ENCODE measurements around the gene ADD1. TPM values are rescaled to one million over a fixed set of nuclear protein-coding genes. Genes with fewer than 3 reads are reported as not detected.

Gene ADD1
- polyA plus RNA-seq, 3 donors: 76.1 to 122 (median 103) TPM

DNA sequence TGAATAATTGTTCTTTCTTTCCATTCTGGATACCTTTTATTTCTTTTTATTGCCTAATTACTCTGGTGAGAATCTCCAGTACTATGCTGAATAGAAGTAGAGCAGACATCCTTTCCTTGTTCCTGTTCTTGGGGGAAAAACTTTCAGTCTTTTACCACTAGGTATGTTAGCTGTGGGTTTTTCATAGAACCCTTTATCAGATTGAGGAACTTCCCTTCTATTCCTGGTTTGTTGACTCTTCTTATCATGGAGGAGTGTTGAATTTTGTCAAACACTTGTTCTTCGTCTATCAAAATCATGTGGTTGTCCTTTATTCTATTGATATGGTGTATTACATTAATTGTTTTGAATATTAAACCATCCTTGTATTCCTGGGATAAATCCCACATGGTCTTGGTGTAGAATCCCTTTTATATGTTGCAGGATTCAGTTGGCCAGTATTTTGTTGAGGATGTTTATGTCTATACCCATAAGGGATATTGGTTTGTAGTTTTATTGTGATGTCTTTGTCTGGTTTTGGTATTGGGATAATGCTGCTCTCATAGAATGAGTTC is 27.2 kb upstream of the ADD1 start:
- WGBS (ENCODE audit: insufficient coverage): no CpG with 5 or more reads among the region's 1 CpG
- intact Hi-C loops (cut with micrococcal nuclease): no loop called here
- Mint-ChIP-seq H3K9me3 (peaks cover 0 to 2% (median 0%) of the 10 kb centered on the region in 7 donors), H3K27me3 (ENCODE audit: low read depth in 3 of 3) (peaks cover 0 to 7% (median 2%) of the 10 kb centered on the region in 3 donors), H3K36me3 (peaks cover 64 to 74% of the 10 kb centered on the region in 2 donors), H3K27ac (peak overlapping the region in 3 of 7 donors; percentile 5 to 82 (median 35)), H3K4me1 (peaks cover 68% of the 10 kb centered on the region), H3K4me3 (peak overlapping the region; percentile 60 to 87)
- Histone ChIP-seq H3K9me3 (replicated peaks in 1 of 2; ENCODE audit: control insufficient read depth in 1 of 2, insufficient read depth in 1 of 2, low read length in 2 of 2) (no peaks in the 10 kb centered on the region), H3K79me2 (ENCODE audit: insufficient read depth, low read length) (peaks cover 96% of the 10 kb centered on the region), H3K27ac (ENCODE audit: low read depth in 1 of 2, low read length in 2 of 2) (no peak overlapping the region), H4K20me1 (ENCODE audit: insufficient read depth, low read length) (peaks cover 99% of the 10 kb centered on the region), H3K9ac (ENCODE audit: insufficient read depth, low read length, poor library complexity, severe bottlenecking) (no peak overlapping the region), H3K27me3 (ENCODE audit: control insufficient read depth in 2 of 2, insufficient read depth in 2 of 2, low read length in 2 of 2) (no peaks in the 10 kb centered on the region), H3K36me3 (replicated peaks in 1 of 2; ENCODE audit: control insufficient read depth in 1 of 2, insufficient read depth in 2 of 2, low read length in 2 of 2) (peaks cover 48 to 50% of the 10 kb centered on the region in 2 donors), H3K4me2 (replicated peaks; ENCODE audit: extremely low read depth, low read length, poor library complexity, severe bottlenecking) (peak overlapping the region; percentile 40), H2AFZ (ENCODE audit: insufficient read depth, low read depth, low read length, poor library complexity, severe bottlenecking) (no peak overlapping the region), H3K4me3 (replicated peaks in 1 of 3; ENCODE audit: low read depth in 2 of 3, low read length in 3 of 3) (peak overlapping the region in 1 of 3 experiments; percentile 58), H3K4me1 (ENCODE audit: control insufficient read depth in 1 of 2, insufficient read depth in 2 of 2, low read length in 2 of 2) (peaks cover 66 to 73% of the 10 kb centered on the region in 2 donors)
- no peak for TF ChIP-seq CTCF (IDR thresholded peaks at IDR 0.05)
- DNase-seq: peak in 1 of 3 donors; percentile 44

- Histone ChIP-seq H3K9ac (ENCODE audit: insufficient read depth, low read length, poor library complexity, severe bottlenecking) (no peak overlapping the region), H3K4me1 (ENCODE audit: control insufficient read depth in 1 of 2, insufficient read depth in 2 of 2, low read length in 2 of 2) (peaks cover 60 to 67% of the 10 kb centered on the region in 2 donors), H3K27ac (ENCODE audit: low read depth in 1 of 2, low read length in 2 of 2) (no peak overlapping the region), H4K20me1 (ENCODE audit: insufficient read depth, low read length) (peaks cover 99% of the 10 kb centered on the region), H3K27me3 (ENCODE audit: control insufficient read depth in 2 of 2, insufficient read depth in 2 of 2, low read length in 2 of 2) (no peaks in the 10 kb centered on the region), H3K79me2 (ENCODE audit: insufficient read depth, low read length) (peaks cover 94% of the 10 kb centered on the region), H3K4me2 (replicated peaks; ENCODE audit: extremely low read depth, low read length, poor library complexity, severe bottlenecking) (peak overlapping the region; percentile 40), H3K4me3 (replicated peaks in 1 of 3; ENCODE audit: low read depth in 2 of 3, low read length in 3 of 3) (peak overlapping the region in 1 of 3 experiments; percentile 58), H2AFZ (ENCODE audit: insufficient read depth, low read depth, low read length, poor library complexity, severe bottlenecking) (no peak overlapping the region), H3K36me3 (replicated peaks in 1 of 2; ENCODE audit: control insufficient read depth in 1 of 2, insufficient read depth in 2 of 2, low read length in 2 of 2) (peaks cover 52 to 56% of the 10 kb centered on the region in 2 donors), H3K9me3 (replicated peaks in 1 of 2; ENCODE audit: control insufficient read depth in 1 of 2, insufficient read depth in 1 of 2, low read length in 2 of 2) (no peaks in the 10 kb centered on the region)
- H3K36me3 Mint-ChIP-seq: peaks cover 66 to 79% of the 10 kb centered on the region in 2 donors
- H3K4me1 Mint-ChIP-seq: peaks cover 61% of the 10 kb centered on the region
- no peak for TF ChIP-seq CTCF (IDR thresholded peaks at IDR 0.05)
- DNase-seq: no peak
- 63% methylated on average over 4 of the region's 4 CpGs for WGBS (ENCODE audit: insufficient coverage)
- intact Hi-C loops (cut with micrococcal nuclease): no loop called here
- H3K4me3 Mint-ChIP-seq: peak overlapping the region; percentile 60 to 87
- H3K9me3 Mint-ChIP-seq: peaks cover 0 to 2% (median 0%) of the 10 kb centered on the region in 7 donors
- H3K27ac Mint-ChIP-seq: peak overlapping the region in 4 of 7 donors; percentile 7 to 82 (median 32)
- H3K27me3 Mint-ChIP-seq (ENCODE audit: low read depth in 3 of 3): peaks cover 0 to 7% (median 2%) of the 10 kb centered on the region in 3 donors
Observed at GRCh38 chr4:2817137-2817536, 26.5 kb upstream of the ADD1 start.
